GM18499 (cell line): Measurements from ENCODE around the gene SPPL2B.

Experiments used
- ATAC-seq: cut with Tn5 transposase; IDR thresholded peaks from one replicate; pipeline ENCODE4 v1.9.1; 2021; ENCODE audit warnings: moderate number of reproducible peaks; ENCODE audit not compliant: insufficient read depth, unreplicated experiment

SPPL2B gene

GRCh38 chr19:2296141-2296540, 32.3 kb upstream of the SPPL2B start:
- no peak for ATAC-seq

- ATAC-seq, result no peak
Measured at GRCh38 chr19:2300533-2300932, 28.0 kb upstream of the SPPL2B start.

GRCh38 chr19:2302319-2303210, 25.9 kb upstream of the SPPL2B start:
- ATAC-seq, result no peak

GRCh38 chr19:2303211-2303798, 25.2 kb upstream of the SPPL2B start:
- no peak for ATAC-seq

GRCh38 chr19:2305452-2306280, 22.8 kb upstream of the SPPL2B start:
- no peak for ATAC-seq

GRCh38 chr19:2306281-2306806, 22.1 kb upstream of the SPPL2B start:
- ATAC-seq, result no peak

GRCh38 chr19:2306971-2307370, 21.5 kb upstream of the SPPL2B start:
- ATAC-seq, result no peak

- no peak for ATAC-seq
Measured at GRCh38 chr19:2307518-2308012, 20.9 kb upstream of the SPPL2B start.

- ATAC-seq, result no peak
Measured at GRCh38 chr19:2308114-2308556, 20.3 kb upstream of the SPPL2B start, which contains the start of gene LINGO3. LINGO3 (minus strand) TSS chr19:2308154; CDS start chr19:2291776, 16,378 bp downstream.

GRCh38 chr19:2309734-2310362, 18.6 kb upstream of the SPPL2B start:
- ATAC-seq, result no peak

GRCh38 chr19:2311093-2311492, 17.4 kb upstream of the SPPL2B start:
- ATAC-seq, result no peak

GRCh38 chr19:2312820-2313501, 15.5 kb upstream of the SPPL2B start:
- ATAC-seq, result no peak

- ATAC-seq, result no peak
Measured at GRCh38 chr19:2315121-2315817, 13.2 kb upstream of the SPPL2B start.

GRCh38 chr19:2315818-2316353, 12.6 kb upstream of the SPPL2B start:
- no peak for ATAC-seq

- no peak for ATAC-seq
Measured at GRCh38 chr19:2317300-2317699, 11.2 kb upstream of the SPPL2B start.

- no peak for ATAC-seq
Measured at GRCh38 chr19:2317756-2318155, 10.7 kb upstream of the SPPL2B start.

- ATAC-seq, result no peak
Measured at GRCh38 chr19:2318923-2319322, 9.6 kb upstream of the SPPL2B start.

- no peak for ATAC-seq
Measured at GRCh38 chr19:2319551-2319950, 8.9 kb upstream of the SPPL2B start.
